ENCODE results near the gene HBA1. TPM values are rescaled to one million over a fixed set of nuclear protein-coding genes. Genes with fewer than 3 reads are reported as not detected.

Gene HBA1
- total RNA-seq, 1 experiment from 2014 or later: not detected

DNA sequence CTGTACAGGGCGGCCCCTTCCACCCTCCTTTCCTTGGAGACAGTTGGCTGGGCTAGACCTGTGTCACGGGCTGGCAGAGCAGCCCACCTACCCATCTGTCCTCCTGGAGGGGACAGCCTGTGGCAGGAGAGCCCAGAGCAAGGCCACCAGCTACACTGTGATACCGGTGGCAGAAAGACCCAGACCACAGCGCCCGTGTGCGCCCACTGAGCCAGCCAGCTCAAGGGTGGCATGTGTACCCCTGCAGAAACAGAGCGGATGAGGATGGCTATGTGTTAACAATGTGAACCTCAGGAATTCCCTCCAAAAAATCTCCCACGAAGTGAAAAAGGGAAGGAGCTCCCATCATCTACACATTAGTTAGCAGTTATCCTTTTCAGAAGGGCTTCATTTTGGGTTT lies 10.8 kb downstream of the HBA1 start:
- Histone ChIP-seq H3K79me2 (ENCODE audit: low read length) (no peaks in the 10 kb centered on the region), H3K4me3 (ENCODE audit: low read length) (no peak overlapping the region), H3K27me3 (ENCODE audit: low read length) (no peaks in the 10 kb centered on the region), H3K36me3 (ENCODE audit: low read depth, low read length) (peaks cover 13% of the 10 kb centered on the region), H2AFZ (ENCODE audit: low read length) (no peak overlapping the region), H3F3A (ENCODE audit: low read length, unreplicated experiment) (no peaks in the 10 kb centered on the region), H3K9ac (ENCODE audit: low read length) (no peak overlapping the region), H3K4me1 (ENCODE audit: insufficient read depth, low read length) (no peaks in the 10 kb centered on the region), H3K27ac (ENCODE audit: low read length) (no peak overlapping the region), H4K20me1 (ENCODE audit: low read length) (no peaks in the 10 kb centered on the region), H3K9me3 (ENCODE audit: low read length) (no peaks in the 10 kb centered on the region), H3K9me2 (replicated peaks; ENCODE audit: low read length) (no peaks in the 10 kb centered on the region), H3K4me2 (ENCODE audit: low read length) (no peak overlapping the region)
- BruUV-seq (replicated peaks): no TSS peak
- DNase-seq: no peak
- POLR2A ChIA-PET (ENCODE audit: unreplicated experiment): interaction anchor here (0.7 kb wide), 1 partner anchor 22 kb away, joined by 3 read pairs; no protein-coding TSS in a partner anchor
- intact Hi-C loops (cut with micrococcal nuclease): no loop called here
- CTCF ChIA-PET: no interaction called here
- TF ChIP-seq EZH2 (IDR thresholded peaks at IDR 0.05; ENCODE audit: low read length, unreplicated experiment) (no peak), EZH2phosphoT487 (IDR thresholded peaks at IDR 0.05; ENCODE audit: borderline replicate concordance, low read length) (no peak)
- TF ChIP-seq, protein P1, sequence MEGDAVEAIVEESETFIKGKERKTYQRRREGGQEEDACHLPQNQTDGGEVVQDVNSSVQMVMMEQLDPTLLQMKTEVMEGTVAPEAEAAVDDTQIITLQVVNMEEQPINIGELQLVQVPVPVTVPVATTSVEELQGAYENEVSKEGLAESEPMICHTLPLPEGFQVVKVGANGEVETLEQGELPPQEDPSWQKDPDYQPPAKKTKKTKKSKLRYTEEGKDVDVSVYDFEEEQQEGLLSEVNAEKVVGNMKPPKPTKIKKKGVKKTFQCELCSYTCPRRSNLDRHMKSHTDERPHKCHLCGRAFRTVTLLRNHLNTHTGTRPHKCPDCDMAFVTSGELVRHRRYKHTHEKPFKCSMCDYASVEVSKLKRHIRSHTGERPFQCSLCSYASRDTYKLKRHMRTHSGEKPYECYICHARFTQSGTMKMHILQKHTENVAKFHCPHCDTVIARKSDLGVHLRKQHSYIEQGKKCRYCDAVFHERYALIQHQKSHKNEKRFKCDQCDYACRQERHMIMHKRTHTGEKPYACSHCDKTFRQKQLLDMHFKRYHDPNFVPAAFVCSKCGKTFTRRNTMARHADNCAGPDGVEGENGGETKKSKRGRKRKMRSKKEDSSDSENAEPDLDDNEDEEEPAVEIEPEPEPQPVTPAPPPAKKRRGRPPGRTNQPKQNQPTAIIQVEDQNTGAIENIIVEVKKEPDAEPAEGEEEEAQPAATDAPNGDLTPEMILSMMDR (conservative IDR thresholded peaks at IDR 0.05; ENCODE audit: low read depth, low read length): no peak
- no peak for ATAC-seq

DNA sequence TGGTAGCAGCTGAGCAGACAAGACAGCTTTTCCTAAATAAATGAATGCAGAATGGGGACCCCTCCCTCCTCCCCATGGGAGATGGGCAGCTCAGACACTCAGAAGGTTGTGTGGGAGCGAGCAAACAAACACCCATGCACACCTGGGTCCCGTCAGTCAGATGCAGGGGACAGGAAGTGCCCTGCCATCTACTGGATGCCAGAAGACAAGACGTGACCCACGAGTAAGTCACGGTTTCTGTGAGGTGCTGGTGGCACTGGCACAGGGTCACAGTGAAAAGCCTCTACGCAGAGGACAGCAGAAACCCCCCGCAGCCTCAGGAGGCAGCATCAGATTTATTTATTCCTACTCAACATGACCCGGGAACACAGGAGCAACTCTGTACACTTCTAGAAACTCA lies 12.2 kb downstream of the HBA1 start:
- Histone ChIP-seq H3K79me2 (ENCODE audit: low read length) (no peaks in the 10 kb centered on the region), H2AFZ (ENCODE audit: low read length) (no peak overlapping the region), H3K4me1 (ENCODE audit: insufficient read depth, low read length) (no peaks in the 10 kb centered on the region), H3K36me3 (ENCODE audit: low read depth, low read length) (peaks cover 13% of the 10 kb centered on the region), H3K27ac (ENCODE audit: low read length) (no peak overlapping the region), H3K27me3 (ENCODE audit: low read length) (no peaks in the 10 kb centered on the region), H4K20me1 (ENCODE audit: low read length) (no peaks in the 10 kb centered on the region), H3K4me2 (ENCODE audit: low read length) (no peak overlapping the region), H3K9me3 (ENCODE audit: low read length) (no peaks in the 10 kb centered on the region), H3K4me3 (ENCODE audit: low read length) (no peak overlapping the region), H3K9ac (ENCODE audit: low read length) (no peak overlapping the region), H3K9me2 (replicated peaks; ENCODE audit: low read length) (no peaks in the 10 kb centered on the region), H3F3A (ENCODE audit: low read length, unreplicated experiment) (no peaks in the 10 kb centered on the region)
- ATAC-seq (peak; percentile 42; the same call in 1 of the 2 replicates), DNase-seq (peak; percentile 9)
- intact Hi-C loops (cut with micrococcal nuclease): no loop called here
- ChIA-PET POLR2A (ENCODE audit: unreplicated experiment) (no interaction called here), CTCF (no interaction called here)
- BruUV-seq (replicated peaks): no TSS peak
- TF ChIP-seq, protein P1 (conservative IDR thresholded peaks at IDR 0.05; ENCODE audit: low read depth, low read length): peak; percentile 44; the same call in 1 of the 2 replicates
- TF ChIP-seq EZH2 (IDR thresholded peaks at IDR 0.05; ENCODE audit: low read length, unreplicated experiment): no peak
- no peak for TF ChIP-seq EZH2phosphoT487 (IDR thresholded peaks at IDR 0.05; ENCODE audit: borderline replicate concordance, low read length)

DNA sequence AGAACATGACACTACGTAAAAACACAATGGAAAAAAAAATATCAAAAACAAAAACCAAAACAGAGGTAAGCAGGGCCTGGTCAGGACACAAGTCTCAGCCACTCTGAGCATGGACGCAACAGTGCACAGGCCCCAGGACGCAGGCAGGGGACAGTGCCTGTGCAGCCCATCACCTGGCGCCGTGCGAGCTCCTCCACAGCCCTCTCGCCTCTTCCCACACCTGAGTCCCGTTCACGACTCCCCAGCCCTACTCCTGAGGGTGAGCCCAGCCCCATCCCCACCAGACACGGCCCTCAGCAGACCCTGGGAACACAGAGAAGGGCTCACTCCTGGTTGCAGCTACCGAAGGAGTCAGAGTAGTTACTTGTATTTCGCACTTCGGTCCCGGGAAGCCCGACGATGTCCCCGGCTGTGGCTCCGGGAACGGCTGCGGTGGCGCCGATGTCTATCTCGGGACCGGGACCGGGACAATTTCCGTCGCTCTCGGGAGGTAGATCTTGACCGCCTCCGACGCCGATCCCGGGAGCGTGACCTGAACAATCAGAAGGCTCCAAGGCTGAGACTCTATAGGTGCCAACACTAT lies 13.2 kb downstream of the HBA1 start:
- Histone ChIP-seq H2AFZ (ENCODE audit: low read length) (no peak overlapping the region), H3K9ac (ENCODE audit: low read length) (no peak overlapping the region), H3K79me2 (ENCODE audit: low read length) (no peaks in the 10 kb centered on the region), H3K4me2 (ENCODE audit: low read length) (no peak overlapping the region), H3K27ac (ENCODE audit: low read length) (no peak overlapping the region), H3K9me2 (replicated peaks; ENCODE audit: low read length) (no peaks in the 10 kb centered on the region), H3K9me3 (ENCODE audit: low read length) (no peaks in the 10 kb centered on the region), H3F3A (ENCODE audit: low read length, unreplicated experiment) (no peaks in the 10 kb centered on the region), H3K36me3 (ENCODE audit: low read depth, low read length) (peaks cover 13% of the 10 kb centered on the region), H3K4me1 (ENCODE audit: insufficient read depth, low read length) (no peaks in the 10 kb centered on the region), H3K4me3 (ENCODE audit: low read length) (no peak overlapping the region), H3K27me3 (ENCODE audit: low read length) (no peaks in the 10 kb centered on the region), H4K20me1 (ENCODE audit: low read length) (no peaks in the 10 kb centered on the region)
- no peak for TF ChIP-seq EZH2phosphoT487 (IDR thresholded peaks at IDR 0.05; ENCODE audit: borderline replicate concordance, low read length)
- TF ChIP-seq, protein P1 (conservative IDR thresholded peaks at IDR 0.05; ENCODE audit: low read depth, low read length): no peak
- TF ChIP-seq EZH2 (IDR thresholded peaks at IDR 0.05; ENCODE audit: low read length, unreplicated experiment): no peak
- BruUV-seq (replicated peaks): no TSS peak
- no peak for DNase-seq
- intact Hi-C loops (cut with micrococcal nuclease): no loop called here
- ChIA-PET POLR2A (ENCODE audit: unreplicated experiment) (no interaction called here), CTCF (no interaction called here)
- ATAC-seq: no peak
